NCI-H460 (cell line): ENCODE results near the gene APOBEC2. TPM values are rescaled to one million over a fixed set of nuclear protein-coding genes. Genes with fewer than 3 reads are reported as not detected.

Source experiments
- DNase-seq: peaks from one replicate; pipeline ENCODE4 v3.0.0-alpha.2; 2016; ENCODE audit warnings: low read depth; ENCODE audit errors: extremely low read depth
- total RNA-seq: library from RNA; depleted of rRNA; stranded (reverse); fragments of >200 nt; shearing (Covaris generic); gene quantifications from 2 replicates; pipeline ENCODE4 v1.2.3, GENCODE V29; 2014; rRNA removed

The APOBEC2 gene
- total RNA-seq, 1 experiment from 2014 or later: not detected

GRCh38 chr6:41079080-41079479 is 26.1 kb downstream of the APOBEC2 start:
- DNase-seq: no peak

- DNase-seq: no peak
Observed at GRCh38 chr6:41080621-41081020, 27.6 kb downstream of the APOBEC2 start.

GRCh38 chr6:41083072-41083471 is 30.1 kb downstream of the APOBEC2 start:
- no peak for DNase-seq

GRCh38 chr6:41085182-41085581 is 32.2 kb downstream of the APOBEC2 start:
- no peak for DNase-seq

GRCh38 chr6:41088451-41088850 is 35.4 kb downstream of the APOBEC2 start:
- DNase-seq: no peak

GRCh38 chr6:41090841-41091761 is 38.1 kb downstream of the APOBEC2 start:
- DNase-seq: no peak

GRCh38 chr6:41092421-41093140 is 39.6 kb downstream of the APOBEC2 start:
- DNase-seq: no peak

GRCh38 chr6:41093729-41094128 is 40.7 kb downstream of the APOBEC2 start:
- no peak for DNase-seq

- DNase-seq: no peak
Observed at GRCh38 chr6:41097467-41098090, 44.6 kb downstream of the APOBEC2 start.

- DNase-seq: no peak
Observed at GRCh38 chr6:41098366-41098765, 45.4 kb downstream of the APOBEC2 start.

- DNase-seq: no peak
Observed at GRCh38 chr6:41100871-41101287, 47.9 kb downstream of the APOBEC2 start.

GRCh38 chr6:41103847-41104246 is 50.8 kb downstream of the APOBEC2 start:
- no peak for DNase-seq

GRCh38 chr6:41111017-41111416 is 58.0 kb downstream of the APOBEC2 start:
- no peak for DNase-seq

Other genes with a start within 250 kb of the APOBEC2 start
- gene UNC5CL, start 14.0 kb upstream of the APOBEC2 start, total RNA-seq: 0.10 TPM in 1 of 2 replicates, not detected in the other
- not detected in 2 replicates for gene TSPO2, start 10.7 kb upstream of the APOBEC2 start, total RNA-seq
- 17.1 and 22.6 TPM in 2 replicates for gene OARD1, start 19.2 kb downstream of the APOBEC2 start, total RNA-seq
- gene NFYA, start 19.8 kb downstream of the APOBEC2 start, total RNA-seq: 11.8 and 13.6 TPM in 2 replicates
- not detected in 2 replicates for gene TREML1, start 101.1 kb downstream of the APOBEC2 start, total RNA-seq
- not detected in 2 replicates for gene TREM2, start 109.9 kb downstream of the APOBEC2 start, total RNA-seq
- gene TREML2, start 147.9 kb downstream of the APOBEC2 start, total RNA-seq: not detected in 2 replicates
- not detected in 2 replicates for gene TREML4, start 175.1 kb downstream of the APOBEC2 start, total RNA-seq
- 0.67 TPM in 1 of 2 replicates, not detected in the other for gene TREM1, start 233.5 kb downstream of the APOBEC2 start, total RNA-seq